ENCODE data around the gene PDCD1LG2. TPM values are rescaled to one million over a fixed set of nuclear protein-coding genes. Genes with fewer than 3 reads are reported as not detected.

Gene PDCD1LG2
- total and polyA plus RNA-seq, 2 experiments from 2014 or later: not detected

DNA sequence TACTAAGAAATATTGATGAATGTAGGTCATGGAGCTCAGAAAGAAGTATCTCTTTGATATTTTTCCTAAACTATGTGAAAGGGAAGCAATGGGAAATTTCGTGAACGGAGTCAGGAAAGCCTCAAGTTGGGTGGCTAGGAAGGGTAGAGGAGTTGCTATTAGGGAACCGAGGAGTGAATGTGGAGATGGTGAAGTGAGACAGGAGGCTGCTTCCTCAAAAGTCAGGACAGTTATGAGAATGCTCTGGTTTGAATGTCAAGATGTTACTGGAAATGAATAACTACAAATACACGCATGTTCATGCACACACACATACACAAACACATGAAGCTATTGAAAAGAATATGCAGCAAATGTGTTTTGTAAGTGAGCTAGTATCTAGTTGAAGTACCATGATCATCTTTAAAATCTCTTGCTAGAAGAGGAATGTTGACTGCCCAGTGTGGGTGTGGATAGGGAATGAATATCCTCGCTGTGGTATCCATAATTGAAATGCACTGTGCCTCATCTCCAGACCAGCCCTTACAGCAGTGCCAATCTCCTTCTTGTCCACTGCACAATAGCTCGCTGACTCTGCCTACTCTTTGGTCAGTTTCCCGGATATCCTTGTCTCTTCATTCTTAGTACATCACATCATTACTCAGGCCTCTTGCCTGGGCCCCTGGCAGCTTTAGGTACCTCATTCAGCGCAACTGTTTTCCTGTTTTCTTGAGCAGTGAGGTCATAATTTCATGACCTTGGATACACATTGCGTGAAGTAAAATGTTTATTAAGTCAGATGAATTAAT lies 21.9 kb upstream of the PDCD1LG2 start:
- H3K79me2 ChIP-seq (replicated peaks; ENCODE audit: insufficient read depth): no peaks in the 10 kb centered on the region
- no peak overlapping the region for H3K4me3 Mint-ChIP-seq
- H3K4me1 ChIP-seq (ENCODE audit: insufficient read depth): peaks cover 10% of the 10 kb centered on the region
- no peaks in the 10 kb centered on the region for H4K20me1 ChIP-seq (replicated peaks; ENCODE audit: insufficient read depth)
- H3K36me3 Mint-ChIP-seq (ENCODE audit: low read depth): no peaks in the 10 kb centered on the region
- TF ChIP-seq ZNF114 (CRISPR knock-in tag; IDR thresholded peaks at IDR 0.05) (no peak), ZNF331 (CRISPR knock-in tag; IDR thresholded peaks at IDR 0.05; ENCODE audit: low read depth) (no peak), EZH2 (IDR thresholded peaks at IDR 0.05; ENCODE audit: low read depth, unreplicated experiment) (no peak), EZH2phosphoT487 (IDR thresholded peaks at IDR 0.05; ENCODE audit: unreplicated experiment) (no peak), STAT1 (IDR thresholded peaks at IDR 0.05; ENCODE audit: unreplicated experiment) (no peak), NANOG (IDR thresholded peaks at IDR 0.05; ENCODE audit: borderline replicate concordance) (no peak), CREB1 (CRISPR knock-in tag; IDR thresholded peaks at IDR 0.05; ENCODE audit: low read depth) (no peak), POLR2AphosphoS5 (IDR thresholded peaks at IDR 0.05; ENCODE audit: low read depth) (no peak), JUNB (IDR thresholded peaks at IDR 0.05; ENCODE audit: unreplicated experiment) (no peak)
- TF ChIP-seq, protein P1, sequence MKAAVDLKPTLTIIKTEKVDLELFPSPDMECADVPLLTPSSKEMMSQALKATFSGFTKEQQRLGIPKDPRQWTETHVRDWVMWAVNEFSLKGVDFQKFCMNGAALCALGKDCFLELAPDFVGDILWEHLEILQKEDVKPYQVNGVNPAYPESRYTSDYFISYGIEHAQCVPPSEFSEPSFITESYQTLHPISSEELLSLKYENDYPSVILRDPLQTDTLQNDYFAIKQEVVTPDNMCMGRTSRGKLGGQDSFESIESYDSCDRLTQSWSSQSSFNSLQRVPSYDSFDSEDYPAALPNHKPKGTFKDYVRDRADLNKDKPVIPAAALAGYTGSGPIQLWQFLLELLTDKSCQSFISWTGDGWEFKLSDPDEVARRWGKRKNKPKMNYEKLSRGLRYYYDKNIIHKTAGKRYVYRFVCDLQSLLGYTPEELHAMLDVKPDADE (IDR thresholded peaks at IDR 0.05): no peak
- TF ChIP-seq, protein P2, sequence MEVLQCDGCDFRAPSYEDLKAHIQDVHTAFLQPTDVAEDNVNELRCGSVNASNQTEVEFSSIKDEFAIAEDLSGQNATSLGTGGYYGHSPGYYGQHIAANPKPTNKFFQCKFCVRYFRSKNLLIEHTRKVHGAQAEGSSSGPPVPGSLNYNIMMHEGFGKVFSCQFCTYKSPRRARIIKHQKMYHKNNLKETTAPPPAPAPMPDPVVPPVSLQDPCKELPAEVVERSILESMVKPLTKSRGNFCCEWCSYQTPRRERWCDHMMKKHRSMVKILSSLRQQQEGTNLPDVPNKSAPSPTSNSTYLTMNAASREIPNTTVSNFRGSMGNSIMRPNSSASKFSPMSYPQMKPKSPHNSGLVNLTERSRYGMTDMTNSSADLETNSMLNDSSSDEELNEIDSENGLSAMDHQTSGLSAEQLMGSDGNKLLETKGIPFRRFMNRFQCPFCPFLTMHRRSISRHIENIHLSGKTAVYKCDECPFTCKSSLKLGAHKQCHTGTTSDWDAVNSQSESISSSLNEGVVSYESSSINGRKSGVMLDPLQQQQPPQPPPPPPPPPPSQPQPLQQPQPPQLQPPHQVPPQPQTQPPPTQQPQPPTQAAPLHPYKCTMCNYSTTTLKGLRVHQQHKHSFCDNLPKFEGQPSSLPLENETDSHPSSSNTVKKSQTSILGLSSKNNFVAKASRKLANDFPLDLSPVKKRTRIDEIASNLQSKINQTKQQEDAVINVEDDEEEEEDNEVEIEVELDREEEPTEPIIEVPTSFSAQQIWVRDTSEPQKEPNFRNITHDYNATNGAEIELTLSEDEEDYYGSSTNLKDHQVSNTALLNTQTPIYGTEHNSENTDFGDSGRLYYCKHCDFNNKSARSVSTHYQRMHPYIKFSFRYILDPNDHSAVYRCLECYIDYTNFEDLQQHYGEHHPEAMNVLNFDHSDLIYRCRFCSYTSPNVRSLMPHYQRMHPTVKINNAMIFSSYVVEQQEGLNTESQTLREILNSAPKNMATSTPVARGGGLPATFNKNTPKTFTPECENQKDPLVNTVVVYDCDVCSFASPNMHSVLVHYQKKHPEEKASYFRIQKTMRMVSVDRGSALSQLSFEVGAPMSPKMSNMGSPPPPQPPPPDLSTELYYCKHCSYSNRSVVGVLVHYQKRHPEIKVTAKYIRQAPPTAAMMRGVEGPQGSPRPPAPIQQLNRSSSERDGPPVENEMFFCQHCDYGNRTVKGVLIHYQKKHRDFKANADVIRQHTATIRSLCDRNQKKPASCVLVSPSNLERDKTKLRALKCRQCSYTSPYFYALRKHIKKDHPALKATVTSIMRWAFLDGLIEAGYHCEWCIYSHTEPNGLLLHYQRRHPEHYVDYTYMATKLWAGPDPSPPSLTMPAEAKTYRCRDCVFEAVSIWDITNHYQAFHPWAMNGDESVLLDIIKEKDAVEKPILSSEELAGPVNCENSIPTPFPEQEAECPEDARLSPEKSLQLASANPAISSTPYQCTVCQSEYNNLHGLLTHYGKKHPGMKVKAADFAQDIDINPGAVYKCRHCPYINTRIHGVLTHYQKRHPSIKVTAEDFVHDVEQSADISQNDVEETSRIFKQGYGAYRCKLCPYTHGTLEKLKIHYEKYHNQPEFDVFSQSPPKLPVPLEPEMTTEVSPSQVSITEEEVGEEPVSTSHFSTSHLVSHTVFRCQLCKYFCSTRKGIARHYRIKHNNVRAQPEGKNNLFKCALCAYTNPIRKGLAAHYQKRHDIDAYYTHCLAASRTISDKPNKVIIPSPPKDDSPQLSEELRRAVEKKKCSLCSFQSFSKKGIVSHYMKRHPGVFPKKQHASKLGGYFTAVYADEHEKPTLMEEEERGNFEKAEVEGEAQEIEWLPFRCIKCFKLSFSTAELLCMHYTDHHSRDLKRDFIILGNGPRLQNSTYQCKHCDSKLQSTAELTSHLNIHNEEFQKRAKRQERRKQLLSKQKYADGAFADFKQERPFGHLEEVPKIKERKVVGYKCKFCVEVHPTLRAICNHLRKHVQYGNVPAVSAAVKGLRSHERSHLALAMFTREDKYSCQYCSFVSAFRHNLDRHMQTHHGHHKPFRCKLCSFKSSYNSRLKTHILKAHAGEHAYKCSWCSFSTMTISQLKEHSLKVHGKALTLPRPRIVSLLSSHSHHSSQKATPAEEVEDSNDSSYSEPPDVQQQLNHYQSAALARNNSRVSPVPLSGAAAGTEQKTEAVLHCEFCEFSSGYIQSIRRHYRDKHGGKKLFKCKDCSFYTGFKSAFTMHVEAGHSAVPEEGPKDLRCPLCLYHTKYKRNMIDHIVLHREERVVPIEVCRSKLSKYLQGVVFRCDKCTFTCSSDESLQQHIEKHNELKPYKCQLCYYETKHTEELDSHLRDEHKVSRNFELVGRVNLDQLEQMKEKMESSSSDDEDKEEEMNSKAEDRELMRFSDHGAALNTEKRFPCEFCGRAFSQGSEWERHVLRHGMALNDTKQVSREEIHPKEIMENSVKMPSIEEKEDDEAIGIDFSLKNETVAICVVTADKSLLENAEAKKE (CRISPR knock-in tag; IDR thresholded peaks at IDR 0.05): no peak
- TF ChIP-seq, protein P3, sequence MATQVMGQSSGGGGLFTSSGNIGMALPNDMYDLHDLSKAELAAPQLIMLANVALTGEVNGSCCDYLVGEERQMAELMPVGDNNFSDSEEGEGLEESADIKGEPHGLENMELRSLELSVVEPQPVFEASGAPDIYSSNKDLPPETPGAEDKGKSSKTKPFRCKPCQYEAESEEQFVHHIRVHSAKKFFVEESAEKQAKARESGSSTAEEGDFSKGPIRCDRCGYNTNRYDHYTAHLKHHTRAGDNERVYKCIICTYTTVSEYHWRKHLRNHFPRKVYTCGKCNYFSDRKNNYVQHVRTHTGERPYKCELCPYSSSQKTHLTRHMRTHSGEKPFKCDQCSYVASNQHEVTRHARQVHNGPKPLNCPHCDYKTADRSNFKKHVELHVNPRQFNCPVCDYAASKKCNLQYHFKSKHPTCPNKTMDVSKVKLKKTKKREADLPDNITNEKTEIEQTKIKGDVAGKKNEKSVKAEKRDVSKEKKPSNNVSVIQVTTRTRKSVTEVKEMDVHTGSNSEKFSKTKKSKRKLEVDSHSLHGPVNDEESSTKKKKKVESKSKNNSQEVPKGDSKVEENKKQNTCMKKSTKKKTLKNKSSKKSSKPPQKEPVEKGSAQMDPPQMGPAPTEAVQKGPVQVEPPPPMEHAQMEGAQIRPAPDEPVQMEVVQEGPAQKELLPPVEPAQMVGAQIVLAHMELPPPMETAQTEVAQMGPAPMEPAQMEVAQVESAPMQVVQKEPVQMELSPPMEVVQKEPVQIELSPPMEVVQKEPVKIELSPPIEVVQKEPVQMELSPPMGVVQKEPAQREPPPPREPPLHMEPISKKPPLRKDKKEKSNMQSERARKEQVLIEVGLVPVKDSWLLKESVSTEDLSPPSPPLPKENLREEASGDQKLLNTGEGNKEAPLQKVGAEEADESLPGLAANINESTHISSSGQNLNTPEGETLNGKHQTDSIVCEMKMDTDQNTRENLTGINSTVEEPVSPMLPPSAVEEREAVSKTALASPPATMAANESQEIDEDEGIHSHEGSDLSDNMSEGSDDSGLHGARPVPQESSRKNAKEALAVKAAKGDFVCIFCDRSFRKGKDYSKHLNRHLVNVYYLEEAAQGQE (IDR thresholded peaks at IDR 0.05; ENCODE audit: unreplicated experiment): no peak
- TF ChIP-seq, protein P4, sequence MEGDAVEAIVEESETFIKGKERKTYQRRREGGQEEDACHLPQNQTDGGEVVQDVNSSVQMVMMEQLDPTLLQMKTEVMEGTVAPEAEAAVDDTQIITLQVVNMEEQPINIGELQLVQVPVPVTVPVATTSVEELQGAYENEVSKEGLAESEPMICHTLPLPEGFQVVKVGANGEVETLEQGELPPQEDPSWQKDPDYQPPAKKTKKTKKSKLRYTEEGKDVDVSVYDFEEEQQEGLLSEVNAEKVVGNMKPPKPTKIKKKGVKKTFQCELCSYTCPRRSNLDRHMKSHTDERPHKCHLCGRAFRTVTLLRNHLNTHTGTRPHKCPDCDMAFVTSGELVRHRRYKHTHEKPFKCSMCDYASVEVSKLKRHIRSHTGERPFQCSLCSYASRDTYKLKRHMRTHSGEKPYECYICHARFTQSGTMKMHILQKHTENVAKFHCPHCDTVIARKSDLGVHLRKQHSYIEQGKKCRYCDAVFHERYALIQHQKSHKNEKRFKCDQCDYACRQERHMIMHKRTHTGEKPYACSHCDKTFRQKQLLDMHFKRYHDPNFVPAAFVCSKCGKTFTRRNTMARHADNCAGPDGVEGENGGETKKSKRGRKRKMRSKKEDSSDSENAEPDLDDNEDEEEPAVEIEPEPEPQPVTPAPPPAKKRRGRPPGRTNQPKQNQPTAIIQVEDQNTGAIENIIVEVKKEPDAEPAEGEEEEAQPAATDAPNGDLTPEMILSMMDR (conservative IDR thresholded peaks at IDR 0.05; ENCODE audit: low read depth in 2 of 2): no peak
- H3K27ac Mint-ChIP-seq: no peak overlapping the region
- no peaks in the 10 kb centered on the region for H3K27me3 ChIP-seq (ENCODE audit: insufficient read depth)
- peaks cover 7% of the 10 kb centered on the region; the same call in 1 of the 2 replicates for H3K9me2 ChIP-seq (ENCODE audit: insufficient read depth)
- DNase-seq (ENCODE audit: low spot score) (no peak), ATAC-seq (no peak)
- no peak overlapping the region for H3K4me3 ChIP-seq
- H3K9me3 Mint-ChIP-seq: no peaks in the 10 kb centered on the region; the same call in 1 of the 3 replicates
- H2AFZ ChIP-seq: no peak overlapping the region
- H3K27ac ChIP-seq (ENCODE audit: low read depth): no peak overlapping the region
- no peaks in the 10 kb centered on the region for H3K36me3 ChIP-seq (ENCODE audit: insufficient read depth)
- H3K4me2 ChIP-seq: no peak overlapping the region
- H3F3A ChIP-seq (replicated peaks; ENCODE audit: low read depth): no peaks in the 10 kb centered on the region
- H3K27me3 Mint-ChIP-seq (ENCODE audit: insufficient read depth, low read depth, poor library complexity): peaks cover 2% of the 10 kb centered on the region
- peaks cover 20% of the 10 kb centered on the region; the same call in 2 of the 3 replicates for H3K4me1 Mint-ChIP-seq

Measured in GM23338 (cell line).